AG10803 (cell line): ENCODE measurements around the gene GAREM2.

Source experiments
- DNase-seq: peaks from one replicate; pipeline ENCODE4 v3.0.0; 2010; ENCODE audit warnings: low read depth
- H3K4me3 ChIP-seq: 2 replicates; pipeline ENCODE4 v1.5.1; 2011; ENCODE audit warnings: mild to moderate bottlenecking, low read length, control low read depth
- CTCF ChIP-seq: conservative IDR thresholded peaks from 2 replicates; pipeline ENCODE4 v1.5.1; 2011; ENCODE audit warnings: mild to moderate bottlenecking, low read length, control low read depth, inconsistent platforms

GAREM2 gene

GRCh38 chr2:26216587-26216986, 43.7 kb downstream of the GAREM2 start:
- TF ChIP-seq CTCF = no peak
- DNase-seq = no peak
- H3K4me3 ChIP-seq = no peak overlapping the region

GRCh38 chr2:26217720-26218119, 44.8 kb downstream of the GAREM2 start:
- H3K4me3 ChIP-seq = no peak overlapping the region
- DNase-seq = no peak
- no peak for TF ChIP-seq CTCF

- DNase-seq = no peak
- H3K4me3 ChIP-seq = no peak overlapping the region
- TF ChIP-seq CTCF = no peak
Measured at GRCh38 chr2:26223018-26223417, 50.1 kb downstream of the GAREM2 start.

GRCh38 chr2:26224095-26224494, 51.2 kb downstream of the GAREM2 start:
- no peak for TF ChIP-seq CTCF
- no peak overlapping the region for H3K4me3 ChIP-seq
- no peak for DNase-seq

GRCh38 chr2:26229595-26229994, 56.7 kb downstream of the GAREM2 start:
- no peak for TF ChIP-seq CTCF
- no peak overlapping the region for H3K4me3 ChIP-seq
- no peak for DNase-seq

- no peak for TF ChIP-seq CTCF
- no peak for DNase-seq
- H3K4me3 ChIP-seq = no peak overlapping the region
Measured at GRCh38 chr2:26230806-26231205, 57.9 kb downstream of the GAREM2 start.

- no peak overlapping the region for H3K4me3 ChIP-seq
- TF ChIP-seq CTCF = peak; percentile 28
- no peak for DNase-seq
Measured at GRCh38 chr2:26235089-26235488, 62.2 kb downstream of the GAREM2 start.
